Measurements from ENCODE around the gene CDK18.

CDK18 gene

GRCh38 chr1:205577874-205578658, 73.6 kb downstream of the CDK18 start:
- intact Hi-C loops (cut with micrococcal nuclease), result no loop called here
- Mint-ChIP-seq H3K9me3 (no peaks in the 10 kb centered on the region), H3K4me3 (no peak overlapping the region), H3K36me3 (ENCODE audit: low read depth) (no peaks in the 10 kb centered on the region), H3K27me3 (peaks cover 61% of the 10 kb centered on the region), H3K27ac (no peak overlapping the region), H3K4me1 (ENCODE audit: low read depth) (peaks cover 5% of the 10 kb centered on the region)

DNA sequence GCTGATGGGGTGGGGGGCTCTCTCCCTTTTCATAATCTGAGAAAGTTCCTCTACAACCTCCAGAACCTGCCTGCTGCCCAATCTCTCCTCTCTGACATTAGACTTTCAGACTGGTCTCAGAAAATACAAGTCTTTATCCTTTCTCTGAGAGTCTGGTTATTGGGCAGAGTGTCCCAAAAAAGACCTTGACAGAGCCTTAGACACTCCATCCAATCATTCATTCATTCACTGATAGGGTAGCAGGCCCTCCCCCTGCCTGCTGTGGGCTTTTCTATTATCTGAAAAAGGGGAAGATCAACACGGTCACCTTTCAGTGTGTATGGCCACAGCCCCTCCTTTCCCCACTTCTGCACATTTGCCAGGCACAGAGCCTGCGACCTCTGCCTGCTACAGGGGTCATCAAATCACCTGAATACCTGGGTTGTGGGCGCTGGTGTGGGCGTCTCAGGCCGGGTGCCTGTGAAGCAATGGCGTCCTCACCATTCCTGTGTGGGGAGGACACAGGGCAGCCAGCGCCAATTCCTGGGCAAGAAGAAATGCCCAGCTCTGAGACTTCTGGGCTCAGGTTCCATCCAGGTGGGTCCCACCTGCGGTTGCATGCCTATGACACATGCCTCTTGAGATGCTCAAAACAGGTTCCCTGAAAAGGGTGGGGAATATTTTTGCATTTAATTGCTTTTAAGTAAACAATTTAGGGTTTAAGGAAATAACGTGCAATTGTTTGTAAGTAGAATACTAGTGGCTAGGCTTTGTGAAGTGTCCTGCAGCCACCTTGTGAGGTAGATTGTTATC, 74.5 kb downstream of the CDK18 start:
- H3K9me3 Mint-ChIP-seq, result no peaks in the 10 kb centered on the region
- no peaks in the 10 kb centered on the region for H3K36me3 Mint-ChIP-seq (ENCODE audit: low read depth)
- no peak overlapping the region for H3K27ac Mint-ChIP-seq
- intact Hi-C loops (cut with micrococcal nuclease), result no loop called here
- peaks cover 5% of the 10 kb centered on the region for H3K4me1 Mint-ChIP-seq (ENCODE audit: low read depth)
- H3K4me3 Mint-ChIP-seq, result no peak overlapping the region
- peaks cover 65% of the 10 kb centered on the region for H3K27me3 Mint-ChIP-seq

DNA sequence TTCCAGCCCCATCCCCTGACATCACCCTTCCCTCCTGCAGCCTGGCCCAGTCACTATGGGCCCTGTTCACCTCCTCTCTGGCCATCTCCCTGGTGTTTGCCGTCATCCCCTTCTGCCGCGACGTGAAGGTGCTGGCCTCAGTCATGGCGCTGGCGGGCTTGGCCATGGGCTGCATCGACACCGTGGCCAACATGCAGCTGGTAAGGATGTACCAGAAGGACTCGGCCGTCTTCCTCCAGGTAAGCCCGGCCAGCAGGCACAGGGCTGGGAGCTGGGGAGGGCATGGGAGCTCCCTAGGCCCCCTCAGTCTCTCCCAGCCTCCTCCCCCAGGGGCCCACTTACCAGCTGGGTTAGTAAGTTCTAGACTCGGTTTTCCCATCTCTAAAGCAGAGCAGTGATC, 75.2 kb downstream of the CDK18 start:
- peaks cover 5% of the 10 kb centered on the region for H3K4me1 Mint-ChIP-seq (ENCODE audit: low read depth)
- no peak overlapping the region for H3K4me3 Mint-ChIP-seq
- intact Hi-C loops (cut with micrococcal nuclease), result loop anchor here (10.0 kb wide), 1 partner anchor 55 kb away; no protein-coding TSS in a partner anchor
- H3K36me3 Mint-ChIP-seq (ENCODE audit: low read depth), result no peaks in the 10 kb centered on the region
- no peak overlapping the region for H3K27ac Mint-ChIP-seq
- peaks cover 62% of the 10 kb centered on the region for H3K27me3 Mint-ChIP-seq
- H3K9me3 Mint-ChIP-seq, result no peaks in the 10 kb centered on the region

DNA sequence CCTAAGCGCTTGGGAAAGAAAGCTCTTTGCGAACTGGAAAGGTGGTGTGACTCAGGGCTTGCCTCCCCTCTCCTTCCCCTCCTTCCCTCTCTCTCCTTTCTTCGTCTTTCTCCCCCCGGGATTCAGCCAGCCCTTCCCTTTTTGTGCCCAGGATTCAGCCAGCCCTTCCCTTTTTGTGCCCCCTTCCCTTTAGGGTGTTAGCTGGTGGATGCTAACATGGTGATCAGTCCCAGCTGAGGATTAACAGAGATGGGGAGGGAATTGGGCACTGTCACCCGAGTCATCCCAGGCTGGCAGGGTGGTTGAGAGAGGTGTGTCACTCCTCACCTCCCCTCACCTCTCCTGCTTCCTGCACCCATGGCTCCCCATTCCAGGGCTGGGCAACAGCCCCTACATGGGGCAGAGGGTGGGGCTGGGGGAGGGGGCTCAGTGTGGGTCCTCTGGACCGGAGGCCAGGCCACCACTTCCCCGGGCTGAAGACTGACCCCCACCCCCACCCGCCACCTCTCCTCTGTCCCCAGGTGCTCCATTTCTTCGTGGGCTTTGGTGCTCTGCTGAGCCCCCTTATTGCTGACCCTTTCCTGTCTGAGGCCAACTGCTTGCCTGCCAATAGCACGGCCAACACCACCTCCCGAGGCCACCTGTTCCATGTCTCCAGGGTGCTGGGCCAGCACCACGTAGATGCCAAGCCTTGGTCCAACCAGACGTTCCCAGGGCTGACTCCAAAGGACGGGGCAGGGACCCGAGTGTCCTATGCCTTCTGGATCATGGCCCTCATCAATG, 75.9 kb downstream of the CDK18 start:
- Mint-ChIP-seq H3K27ac (no peak overlapping the region), H3K27me3 (peaks cover 62% of the 10 kb centered on the region), H3K4me3 (no peak overlapping the region), H3K4me1 (ENCODE audit: low read depth) (peaks cover 5% of the 10 kb centered on the region), H3K36me3 (ENCODE audit: low read depth) (no peaks in the 10 kb centered on the region), H3K9me3 (no peaks in the 10 kb centered on the region)
- intact Hi-C loops (cut with micrococcal nuclease), result loop anchor here (10.0 kb wide), 1 partner anchor 56 kb away; no protein-coding TSS in a partner anchor

DNA sequence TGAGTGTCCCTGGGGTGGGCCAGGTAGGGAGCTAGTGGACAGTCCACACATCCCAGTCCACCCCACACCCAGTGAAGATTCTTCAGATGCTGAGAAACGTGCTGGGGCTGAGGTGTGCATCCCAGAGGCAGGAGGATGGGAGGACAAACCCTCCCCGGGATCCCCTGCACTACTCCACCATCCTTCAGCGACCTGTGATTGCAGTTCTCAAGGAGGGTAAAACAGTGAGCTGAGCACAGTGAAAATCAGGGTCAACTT, 76.4 kb downstream of the CDK18 start:
- Mint-ChIP-seq H3K36me3 (ENCODE audit: low read depth) (no peaks in the 10 kb centered on the region), H3K4me3 (no peak overlapping the region), H3K27ac (no peak overlapping the region), H3K4me1 (ENCODE audit: low read depth) (peaks cover 5% of the 10 kb centered on the region), H3K27me3 (peaks cover 61% of the 10 kb centered on the region), H3K9me3 (no peaks in the 10 kb centered on the region)
- intact Hi-C loops (cut with micrococcal nuclease), result loop anchor here (10.0 kb wide), 1 partner anchor 56 kb away; no protein-coding TSS in a partner anchor

- H3K4me1 Mint-ChIP-seq (ENCODE audit: low read depth), result peaks cover 5% of the 10 kb centered on the region
- H3K27ac Mint-ChIP-seq, result no peak overlapping the region
- H3K9me3 Mint-ChIP-seq, result no peaks in the 10 kb centered on the region
- intact Hi-C loops (cut with micrococcal nuclease), result loop anchor here (10.0 kb wide), 1 partner anchor 57 kb away; no protein-coding TSS in a partner anchor
- no peak overlapping the region for H3K4me3 Mint-ChIP-seq
- no peaks in the 10 kb centered on the region for H3K36me3 Mint-ChIP-seq (ENCODE audit: low read depth)
- peaks cover 57% of the 10 kb centered on the region for H3K27me3 Mint-ChIP-seq
Observed at GRCh38 chr1:205581321-205581980, 77.0 kb downstream of the CDK18 start.

DNA sequence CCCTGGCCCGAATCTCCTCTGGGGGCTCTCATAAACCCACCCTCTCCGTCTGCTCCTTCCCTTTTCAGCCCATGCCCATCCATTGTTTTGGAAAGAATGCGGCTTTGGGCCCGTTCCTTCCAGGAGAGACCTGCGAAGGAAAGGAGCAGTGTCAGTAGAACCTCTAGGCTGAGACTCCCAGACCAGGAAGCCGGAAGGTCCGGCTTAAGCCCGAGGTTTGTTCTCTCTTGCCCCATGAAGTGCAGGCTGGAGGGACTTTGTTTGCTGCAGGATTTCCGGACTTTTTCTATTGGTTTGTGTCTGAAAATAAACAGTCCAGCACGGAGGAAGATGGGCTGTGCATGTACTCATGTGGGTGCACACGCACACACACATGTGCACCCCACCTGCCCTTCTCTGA, 77.6 kb downstream of the CDK18 start:
- H3K36me3 Mint-ChIP-seq (ENCODE audit: low read depth), result no peaks in the 10 kb centered on the region
- intact Hi-C loops (cut with micrococcal nuclease), result loop anchor here (10.0 kb wide), 1 partner anchor 57 kb away; no protein-coding TSS in a partner anchor
- H3K27me3 Mint-ChIP-seq, result peaks cover 54% of the 10 kb centered on the region
- no peak overlapping the region for H3K27ac Mint-ChIP-seq
- H3K9me3 Mint-ChIP-seq, result no peaks in the 10 kb centered on the region
- no peak overlapping the region for H3K4me3 Mint-ChIP-seq
- H3K4me1 Mint-ChIP-seq (ENCODE audit: low read depth), result peaks cover 5% of the 10 kb centered on the region
